ENCODE data around the gene ENTPD1. TPM values are rescaled to one million over a fixed set of nuclear protein-coding genes. Genes with fewer than 3 reads are reported as not detected.

The ENTPD1 gene
- total RNA-seq, 1 experiment from 2014 or later, result 0.37 TPM

GRCh38 chr10:95790982-95791381 lies 35.0 kb downstream of the ENTPD1 start:
- no peaks in the 10 kb centered on the region for H3K9me3 ChIP-seq (ENCODE audit: control insufficient read depth in 1 of 2, insufficient read depth in 1 of 2, low read depth in 1 of 2, low read length in 2 of 2)
- no peak for TF ChIP-seq ZNF274 (IDR thresholded peaks at IDR 0.05; ENCODE audit: low read depth, low read length)
- no peak for TF ChIP-seq POLR2AphosphoS5 (IDR thresholded peaks at IDR 0.05; ENCODE audit: low read depth, low read length)
- TF ChIP-seq SP1 (IDR thresholded peaks at IDR 0.05; ENCODE audit: low read depth), result no peak
- TF ChIP-seq ATF3 (IDR thresholded peaks at IDR 0.05), result no peak
- no peak for TF ChIP-seq RAD21 (IDR thresholded peaks at IDR 0.05; ENCODE audit: low read depth)
- H3K4me1 ChIP-seq (ENCODE audit: control insufficient read depth in 1 of 2, insufficient read depth in 2 of 2, low read length in 2 of 2), result no peaks in the 10 kb centered on the region
- DNase-seq (ENCODE audit: low read depth, low spot score) (no peak), ATAC-seq (no peak)
- H3K27ac ChIP-seq (ENCODE audit: low read depth, low read length), result no peak overlapping the region
- BruUV-seq (replicated peaks), result no TSS peak
- no peaks in the 10 kb centered on the region for H3K27me3 ChIP-seq (ENCODE audit: insufficient read depth, low read length)
- ChIA-PET RAD21 (ENCODE audit: low non-redundant PET in 1 of 2, low total read pairs in 2 of 2, uncharacterized antibody in 2 of 2, unreplicated experiment in 2 of 2) (no interaction called here), POLR2A (no interaction called here), CTCF (interaction anchor here (0.5 kb wide), 1 partner anchor 564 kb away, joined by 4 read pairs; no protein-coding TSS in a partner anchor)
- no peaks in the 10 kb centered on the region for H3K36me3 ChIP-seq (ENCODE audit: control insufficient read depth in 1 of 2, insufficient read depth in 2 of 2, low read length in 2 of 2)
- H3K4me3 ChIP-seq (replicated peaks in 1 of 2; ENCODE audit: low read depth in 1 of 2, low read length in 2 of 2), result no peak overlapping the region
- no peak overlapping the region for H3K9ac ChIP-seq (ENCODE audit: low read length)
- intact Hi-C loops (cut with micrococcal nuclease), result no loop called here
- H3K9me2 ChIP-seq (ENCODE audit: insufficient read depth), result no peaks in the 10 kb centered on the region
- no peak overlapping the region for H2AFZ ChIP-seq (ENCODE audit: low read depth, low read length, poor library complexity, severe bottlenecking)
- no peaks in the 10 kb centered on the region for H3K79me2 ChIP-seq (ENCODE audit: insufficient read depth, low read length)
- no peak overlapping the region for H3K4me2 ChIP-seq (ENCODE audit: low read length)
- H4K20me1 ChIP-seq (ENCODE audit: insufficient read depth), result no peaks in the 10 kb centered on the region

DNA sequence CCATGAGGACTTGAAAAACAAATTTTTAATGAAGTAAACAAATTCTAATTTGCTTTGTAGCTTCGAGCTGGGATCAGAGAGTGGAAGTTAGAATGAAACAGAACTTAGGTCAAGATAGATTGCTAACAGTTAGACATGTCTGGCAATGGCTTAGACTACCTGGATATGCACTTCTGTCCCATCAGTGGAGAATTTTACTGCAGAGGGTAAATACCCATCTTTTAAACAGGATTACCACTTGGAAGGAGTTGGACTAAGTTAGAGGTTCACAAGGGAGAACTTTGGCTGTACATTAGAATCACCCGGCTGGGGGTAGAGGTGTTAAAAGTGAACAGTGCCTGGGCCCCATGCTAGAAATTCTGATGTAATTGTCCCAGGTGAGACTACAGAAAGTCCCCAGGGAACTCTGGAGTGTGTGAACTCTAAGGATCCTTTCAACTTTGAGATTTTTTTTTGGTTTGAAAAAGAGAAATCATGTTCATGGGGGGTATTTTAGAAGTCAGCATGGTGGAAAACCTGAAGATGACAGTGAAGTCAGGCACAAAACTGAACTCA lies 35.5 kb downstream of the ENTPD1 start:
- H3K4me2 ChIP-seq (ENCODE audit: low read length), result no peak overlapping the region
- H3K4me3 ChIP-seq (replicated peaks in 1 of 2; ENCODE audit: low read depth in 1 of 2, low read length in 2 of 2), result no peak overlapping the region
- intact Hi-C loops (cut with micrococcal nuclease), result no loop called here
- no peaks in the 10 kb centered on the region for H3K4me1 ChIP-seq (ENCODE audit: control insufficient read depth in 1 of 2, insufficient read depth in 2 of 2, low read length in 2 of 2)
- CTCF ChIA-PET, result no interaction called here
- no peak overlapping the region for H3K9ac ChIP-seq (ENCODE audit: low read length)
- no peak for DNase-seq (ENCODE audit: low read depth, low spot score)
- no peak overlapping the region for H3K27ac ChIP-seq (ENCODE audit: low read depth, low read length)
- no peaks in the 10 kb centered on the region for H4K20me1 ChIP-seq (ENCODE audit: insufficient read depth)
- no peak for ATAC-seq
- BruUV-seq (replicated peaks), result no TSS peak
- no peaks in the 10 kb centered on the region for H3K9me2 ChIP-seq (ENCODE audit: insufficient read depth)
- POLR2A ChIA-PET, result no interaction called here
- no peaks in the 10 kb centered on the region for H3K79me2 ChIP-seq (ENCODE audit: insufficient read depth, low read length)
- no peaks in the 10 kb centered on the region for H3K9me3 ChIP-seq (ENCODE audit: control insufficient read depth in 1 of 2, insufficient read depth in 1 of 2, low read depth in 1 of 2, low read length in 2 of 2)
- RAD21 ChIA-PET (ENCODE audit: low non-redundant PET in 1 of 2, low total read pairs in 2 of 2, uncharacterized antibody in 2 of 2, unreplicated experiment in 2 of 2), result no interaction called here
- no peaks in the 10 kb centered on the region for H3K36me3 ChIP-seq (ENCODE audit: control insufficient read depth in 1 of 2, insufficient read depth in 2 of 2, low read length in 2 of 2)
- no peak overlapping the region for H2AFZ ChIP-seq (ENCODE audit: low read depth, low read length, poor library complexity, severe bottlenecking)
- H3K27me3 ChIP-seq (ENCODE audit: insufficient read depth, low read length), result no peaks in the 10 kb centered on the region
- TF ChIP-seq ZBTB33 (IDR thresholded peaks at IDR 0.05; ENCODE audit: extremely low read depth, insufficient replicate concordance, low read length), result no peak
- no peak for TF ChIP-seq YY1 (IDR thresholded peaks at IDR 0.05; ENCODE audit: extremely low read depth, insufficient replicate concordance, low read depth, low read length)
- TF ChIP-seq, protein P1, sequence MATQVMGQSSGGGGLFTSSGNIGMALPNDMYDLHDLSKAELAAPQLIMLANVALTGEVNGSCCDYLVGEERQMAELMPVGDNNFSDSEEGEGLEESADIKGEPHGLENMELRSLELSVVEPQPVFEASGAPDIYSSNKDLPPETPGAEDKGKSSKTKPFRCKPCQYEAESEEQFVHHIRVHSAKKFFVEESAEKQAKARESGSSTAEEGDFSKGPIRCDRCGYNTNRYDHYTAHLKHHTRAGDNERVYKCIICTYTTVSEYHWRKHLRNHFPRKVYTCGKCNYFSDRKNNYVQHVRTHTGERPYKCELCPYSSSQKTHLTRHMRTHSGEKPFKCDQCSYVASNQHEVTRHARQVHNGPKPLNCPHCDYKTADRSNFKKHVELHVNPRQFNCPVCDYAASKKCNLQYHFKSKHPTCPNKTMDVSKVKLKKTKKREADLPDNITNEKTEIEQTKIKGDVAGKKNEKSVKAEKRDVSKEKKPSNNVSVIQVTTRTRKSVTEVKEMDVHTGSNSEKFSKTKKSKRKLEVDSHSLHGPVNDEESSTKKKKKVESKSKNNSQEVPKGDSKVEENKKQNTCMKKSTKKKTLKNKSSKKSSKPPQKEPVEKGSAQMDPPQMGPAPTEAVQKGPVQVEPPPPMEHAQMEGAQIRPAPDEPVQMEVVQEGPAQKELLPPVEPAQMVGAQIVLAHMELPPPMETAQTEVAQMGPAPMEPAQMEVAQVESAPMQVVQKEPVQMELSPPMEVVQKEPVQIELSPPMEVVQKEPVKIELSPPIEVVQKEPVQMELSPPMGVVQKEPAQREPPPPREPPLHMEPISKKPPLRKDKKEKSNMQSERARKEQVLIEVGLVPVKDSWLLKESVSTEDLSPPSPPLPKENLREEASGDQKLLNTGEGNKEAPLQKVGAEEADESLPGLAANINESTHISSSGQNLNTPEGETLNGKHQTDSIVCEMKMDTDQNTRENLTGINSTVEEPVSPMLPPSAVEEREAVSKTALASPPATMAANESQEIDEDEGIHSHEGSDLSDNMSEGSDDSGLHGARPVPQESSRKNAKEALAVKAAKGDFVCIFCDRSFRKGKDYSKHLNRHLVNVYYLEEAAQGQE (IDR thresholded peaks at IDR 0.05; ENCODE audit: low read depth), result no peak
- no peak for TF ChIP-seq ZFX (IDR thresholded peaks at IDR 0.05)
- no peak for TF ChIP-seq EZH2phosphoT487 (IDR thresholded peaks at IDR 0.05; ENCODE audit: borderline replicate concordance)
- no peak for TF ChIP-seq MAX (IDR thresholded peaks at IDR 0.05)
